T-helper 1 cell (primary cell): ENCODE data around the gene KIAA0753.

ENCODE experiments used
- DNase-seq, 5 donors: peaks; one replicate each; pipeline ENCODE4 v3.0.0-alpha.2; 2012 to 2020
- total RNA-seq, 4 donors: gene quantifications; one replicate each; lab custom pipeline; 2026; lab: John Stamatoyannopoulos, UW

KIAA0753 gene
- total RNA-seq = 10.1 to 17.7 (median 14.2) reads per million in 4 donors

DNA sequence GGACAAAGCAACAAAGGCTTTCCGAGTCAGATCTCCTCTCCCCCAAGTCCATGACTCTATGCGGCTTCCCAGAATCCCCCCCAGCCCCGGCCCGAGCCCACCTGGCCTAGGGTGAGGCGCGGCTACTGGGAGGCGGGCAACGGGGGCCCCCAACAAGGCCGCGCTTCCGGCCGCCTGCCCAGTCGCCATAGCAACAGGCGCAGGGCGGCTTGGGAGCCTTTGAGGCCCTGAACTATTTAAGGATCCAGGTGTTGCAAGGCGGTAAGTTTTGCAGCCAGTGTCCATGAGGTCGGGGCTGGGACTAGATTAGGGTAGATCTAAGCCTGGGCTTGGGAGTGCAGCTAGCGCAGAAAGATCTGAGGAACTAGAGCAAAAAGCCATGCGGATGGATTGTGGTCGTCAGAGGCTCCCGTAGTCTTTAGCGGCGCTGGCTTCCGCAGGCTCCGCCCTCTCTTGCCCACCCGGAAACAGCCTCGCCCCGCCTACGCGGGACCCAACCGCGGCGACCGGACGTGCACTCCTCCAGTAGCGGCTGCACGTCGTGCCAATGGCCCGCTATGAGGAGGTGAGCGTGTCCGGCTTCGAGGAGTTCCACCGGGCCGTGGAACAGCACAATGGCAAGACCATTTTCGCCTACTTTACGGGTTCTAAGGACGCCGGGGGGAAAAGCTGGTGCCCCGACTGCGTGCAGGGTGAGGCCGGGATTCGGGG lies at the start of gene KIAA0753, which contains the start of gene TXNDC17:
TSS of gene KIAA0753 (minus strand) at position 176 of the 711 bp plus-strand sequence. CDS start 5,608 bp downstream, outside the sequence.
TSS of gene TXNDC17 (plus strand) at position 525 of the 711 bp plus-strand sequence. CDS start at position 548, 23 bp downstream.
- DNase-seq = peak; percentile 71 to 95 (median 81)

- no peak for DNase-seq
These were observed 48.4 kb upstream of the KIAA0753 start for GRCh38 chr17:6688944-6689343.

GRCh38 chr17:6686026-6686425 lies 45.5 kb upstream of the KIAA0753 start:
- DNase-seq = no peak

DNA sequence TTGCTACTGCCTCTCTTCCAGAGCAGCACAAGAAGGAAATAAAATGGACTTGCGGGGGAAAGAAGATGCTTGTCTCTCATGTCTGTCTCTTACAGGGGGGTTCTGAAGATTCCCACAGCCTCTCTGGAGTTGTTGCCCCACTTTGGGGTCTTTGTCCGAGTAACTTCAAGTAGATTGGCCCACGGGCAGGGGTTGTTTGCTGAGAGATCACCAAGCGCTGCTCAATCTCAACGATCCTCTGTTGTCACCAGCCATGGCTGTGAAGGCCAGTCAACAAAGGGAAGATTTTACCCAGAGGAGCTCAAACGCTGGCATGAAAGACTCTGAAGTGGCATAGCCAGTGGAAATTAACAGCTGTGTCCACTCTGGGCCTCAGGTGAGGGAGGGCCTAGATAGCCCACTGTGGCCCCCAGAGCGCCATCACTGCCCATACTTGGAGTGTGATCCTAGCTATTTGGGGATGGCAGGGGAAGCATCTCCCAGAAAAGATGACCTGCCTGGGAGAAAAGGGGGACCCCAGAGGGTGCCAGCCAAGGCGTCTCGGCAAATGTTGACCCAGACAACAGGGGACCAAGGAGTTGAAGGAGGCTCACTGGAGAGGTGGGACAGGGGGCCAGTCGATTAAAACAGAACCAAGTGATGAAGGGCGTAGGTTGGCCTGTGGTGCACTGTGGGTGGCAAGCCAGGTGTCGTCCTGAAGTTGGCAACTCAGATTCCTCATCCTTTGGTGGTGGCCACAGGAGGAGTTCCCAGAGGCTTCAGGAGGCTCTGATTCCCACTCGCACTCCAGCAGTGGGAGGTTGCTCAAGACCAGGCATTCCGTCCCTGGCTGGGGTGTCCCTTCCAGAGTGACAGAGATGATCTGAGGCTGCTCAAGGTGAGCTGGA lies 44.6 kb upstream of the KIAA0753 start:
- DNase-seq = no peak

GRCh38 chr17:6684460-6684783 lies 43.9 kb upstream of the KIAA0753 start:
- no peak for DNase-seq

GRCh38 chr17:6683730-6684459 lies 43.4 kb upstream of the KIAA0753 start:
- DNase-seq = no peak

DNA sequence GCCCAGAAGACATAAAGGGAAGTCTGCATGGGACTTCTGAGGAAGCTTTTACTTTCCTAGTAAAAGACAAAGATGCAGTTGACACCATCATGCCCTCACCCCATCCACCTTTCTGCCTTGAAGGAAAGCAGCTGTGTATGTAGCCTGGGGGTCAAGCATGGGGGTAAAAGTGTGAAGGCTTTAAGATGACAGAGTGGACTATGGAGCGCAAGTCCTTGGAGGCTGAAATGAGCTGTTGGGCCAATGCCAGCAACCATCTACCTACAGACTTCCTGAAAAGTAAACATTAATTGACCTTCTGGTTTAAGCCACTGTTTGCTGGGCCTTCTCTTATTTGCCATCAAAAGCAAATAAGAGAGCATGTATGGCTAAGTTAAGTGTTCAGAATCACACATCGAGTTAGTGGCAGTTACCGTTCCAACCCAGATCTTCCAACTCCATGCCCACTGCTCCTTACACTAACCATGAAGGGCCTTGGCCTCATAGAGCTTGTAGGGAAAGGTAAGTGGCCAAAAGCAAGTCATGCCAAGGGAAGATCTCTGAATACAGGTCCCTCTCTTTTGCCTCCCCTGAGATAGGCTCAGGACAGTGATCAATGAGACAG lies 42.7 kb upstream of the KIAA0753 start:
- no peak for DNase-seq

GRCh38 chr17:6682339-6682738 lies 41.8 kb upstream of the KIAA0753 start:
- DNase-seq = no peak

GRCh38 chr17:6681671-6682070 lies 41.2 kb upstream of the KIAA0753 start:
- no peak for DNase-seq

GRCh38 chr17:6681176-6681575 lies 40.7 kb upstream of the KIAA0753 start:
- DNase-seq = no peak

DNA sequence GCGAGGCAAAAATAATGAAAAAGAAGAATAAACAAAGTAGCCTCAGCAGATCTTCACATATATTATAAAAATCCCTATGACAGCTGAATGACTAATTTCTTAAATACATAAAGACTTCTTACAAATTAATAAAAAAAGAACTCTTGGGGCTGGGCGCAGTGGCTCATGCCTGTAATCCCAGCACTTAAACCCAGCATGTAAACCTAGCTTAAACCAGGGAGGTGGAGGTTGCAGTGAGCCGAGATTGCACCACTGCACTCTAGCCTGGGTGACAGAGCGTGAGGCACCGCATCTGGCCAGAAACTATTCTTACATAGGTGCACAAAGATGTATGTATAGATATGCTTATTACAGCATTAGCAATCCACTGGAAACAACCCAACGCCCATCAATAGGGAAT lies 38.7 kb upstream of the KIAA0753 start:
- no peak for DNase-seq

DNA sequence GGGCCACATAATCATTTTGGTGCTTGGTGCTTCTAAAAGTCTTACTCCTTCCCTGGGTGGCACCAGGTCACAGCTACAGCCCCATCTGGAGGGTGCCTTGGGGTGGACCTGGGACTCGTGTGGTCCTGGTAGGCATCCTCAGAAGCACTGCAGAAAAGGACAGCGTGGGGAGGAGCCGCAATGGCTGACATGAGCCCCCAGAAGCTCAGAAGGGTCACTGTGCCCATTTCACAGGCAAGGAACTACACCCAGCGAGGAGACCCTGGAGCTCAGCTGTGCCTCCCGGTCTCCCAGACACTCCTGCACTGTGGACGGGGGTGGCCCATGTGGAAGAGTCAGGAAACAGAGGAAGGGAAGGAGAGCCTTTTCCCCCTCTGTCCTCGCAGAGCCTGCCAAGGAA lies 37.4 kb upstream of the KIAA0753 start:
- no peak for DNase-seq

DNA sequence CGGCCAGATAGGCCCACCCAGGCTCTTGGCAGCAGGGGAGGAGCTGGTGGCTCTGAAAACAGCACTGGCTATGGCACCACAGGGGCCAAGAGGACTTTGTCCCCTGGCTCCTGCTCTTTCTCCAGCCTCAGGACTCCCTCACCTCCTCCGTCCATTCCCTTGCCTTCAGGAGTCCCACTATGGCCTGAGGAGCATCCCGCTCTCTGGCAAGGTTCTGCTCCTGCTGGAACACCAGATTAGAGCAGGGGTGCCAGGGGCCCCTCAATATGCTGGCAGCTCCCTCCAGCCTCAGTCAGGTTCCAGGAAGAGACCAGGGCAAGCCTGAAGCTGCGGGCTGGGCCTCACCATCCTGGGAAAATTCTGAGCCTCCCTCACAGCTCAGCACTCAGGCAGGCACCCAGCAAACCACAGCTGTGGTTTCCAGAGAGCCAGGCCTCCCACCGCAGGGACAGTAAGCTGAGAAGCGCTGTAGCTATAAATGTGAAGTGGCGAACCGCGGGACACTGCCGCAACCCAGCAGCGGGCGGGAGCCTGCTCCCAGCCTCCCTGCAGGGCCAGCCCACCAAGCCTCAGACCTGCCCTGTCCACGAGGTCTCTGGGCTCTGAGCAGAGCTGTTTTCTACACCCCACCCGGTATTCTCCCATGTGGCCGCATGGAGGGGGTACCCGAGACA lies 36.8 kb upstream of the KIAA0753 start:
- no peak for DNase-seq

DNA sequence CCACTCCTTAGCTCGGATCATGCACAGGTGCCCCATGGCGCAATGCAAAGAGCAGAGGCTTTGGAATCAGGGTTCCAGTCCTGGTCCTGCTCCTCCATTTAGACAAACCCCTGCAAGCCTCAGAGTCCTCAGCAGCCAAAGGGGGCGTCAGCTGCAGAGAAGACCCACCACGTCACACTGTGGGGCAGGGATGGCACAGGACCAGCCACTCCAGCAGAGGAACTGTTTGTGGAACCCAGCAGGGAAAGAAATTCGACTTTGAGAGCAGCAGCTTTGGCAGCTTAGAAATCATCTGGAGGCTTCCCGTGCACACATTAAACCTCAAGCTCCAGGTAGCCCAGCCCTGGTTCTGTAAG lies 36.3 kb upstream of the KIAA0753 start:
- no peak for DNase-seq

GRCh38 chr17:6675201-6675825 lies 34.8 kb upstream of the KIAA0753 start:
- DNase-seq = no peak

DNA sequence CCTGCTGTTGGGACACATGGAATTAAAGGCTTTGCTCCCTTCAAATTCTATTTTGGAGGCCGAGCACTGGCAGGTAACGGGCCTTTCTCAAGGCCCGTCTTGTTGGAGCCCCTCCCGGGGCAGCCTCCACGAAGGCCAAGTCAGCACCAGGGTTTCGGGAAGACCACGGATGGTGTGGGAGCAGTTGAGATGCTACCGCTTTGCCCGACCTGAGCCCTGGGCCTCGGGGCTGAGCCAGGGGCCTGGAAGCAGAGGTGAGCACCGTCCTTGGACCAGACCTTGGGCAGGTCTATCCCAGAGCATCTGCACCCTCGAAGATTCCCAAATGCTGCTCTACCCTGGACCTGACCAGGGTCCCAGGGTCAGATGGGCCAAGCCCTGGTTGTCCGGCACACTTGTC lies 34.1 kb upstream of the KIAA0753 start:
- no peak for DNase-seq

DNA sequence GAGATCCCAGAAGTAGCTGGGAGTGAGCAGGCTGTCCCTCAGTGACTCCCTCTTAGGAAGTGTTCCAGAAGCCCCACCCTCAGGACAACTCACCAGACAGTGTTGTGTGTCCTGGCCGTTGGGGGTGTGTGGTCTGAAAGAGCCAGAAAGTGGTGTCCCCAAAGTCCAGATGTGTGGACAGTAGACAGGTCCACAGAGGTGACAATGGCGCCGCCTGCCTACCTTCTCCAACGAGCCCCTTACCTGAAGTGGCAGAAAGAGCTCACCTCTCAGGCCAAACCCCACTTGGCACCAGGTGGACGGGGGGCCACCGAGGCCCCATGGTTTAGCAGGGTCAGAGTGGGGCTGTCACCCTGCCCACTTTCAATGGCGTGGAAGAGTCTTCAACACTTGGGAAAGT lies 30.9 kb upstream of the KIAA0753 start:
- DNase-seq = no peak

DNA sequence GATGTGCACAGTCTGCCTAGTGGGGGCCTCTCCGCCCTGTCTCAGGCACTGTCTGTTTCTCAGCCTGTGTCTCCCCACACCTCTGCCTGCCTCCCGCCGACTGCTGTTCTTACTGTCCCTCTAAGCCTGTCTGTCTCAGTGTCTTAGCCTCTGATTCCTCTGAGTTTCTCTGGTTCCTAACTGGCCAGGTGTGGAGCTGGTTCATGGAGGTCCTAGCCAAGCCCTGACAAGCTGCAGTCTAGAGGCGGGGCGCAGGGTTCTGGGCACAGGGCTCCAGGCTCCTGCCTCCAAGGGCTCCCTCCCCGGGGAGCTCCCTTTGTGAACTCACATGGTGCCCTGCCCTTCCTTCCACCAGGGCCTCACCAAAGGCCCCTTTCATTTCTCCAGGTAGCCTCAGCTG lies 30.5 kb upstream of the KIAA0753 start:
- DNase-seq = no peak

DNA sequence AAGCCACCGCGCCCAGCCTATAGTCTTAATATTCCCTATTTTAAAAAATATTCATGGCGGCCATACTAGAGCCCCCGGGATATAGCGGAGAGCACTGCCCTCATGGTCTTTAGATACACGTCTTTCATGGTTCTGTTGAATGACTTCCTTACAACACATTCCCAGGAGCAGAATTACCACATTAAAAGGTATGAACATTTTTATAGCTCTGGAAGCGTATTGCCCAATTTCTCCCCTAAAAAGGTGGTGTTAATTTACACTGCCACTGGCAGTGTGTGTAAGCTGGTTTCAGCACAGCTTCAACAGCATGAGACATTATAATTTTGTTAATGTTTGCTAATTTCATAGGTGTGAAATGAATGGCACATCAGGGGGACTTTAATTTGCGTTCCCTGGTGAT lies 30.1 kb upstream of the KIAA0753 start:
- no peak for DNase-seq

DNA sequence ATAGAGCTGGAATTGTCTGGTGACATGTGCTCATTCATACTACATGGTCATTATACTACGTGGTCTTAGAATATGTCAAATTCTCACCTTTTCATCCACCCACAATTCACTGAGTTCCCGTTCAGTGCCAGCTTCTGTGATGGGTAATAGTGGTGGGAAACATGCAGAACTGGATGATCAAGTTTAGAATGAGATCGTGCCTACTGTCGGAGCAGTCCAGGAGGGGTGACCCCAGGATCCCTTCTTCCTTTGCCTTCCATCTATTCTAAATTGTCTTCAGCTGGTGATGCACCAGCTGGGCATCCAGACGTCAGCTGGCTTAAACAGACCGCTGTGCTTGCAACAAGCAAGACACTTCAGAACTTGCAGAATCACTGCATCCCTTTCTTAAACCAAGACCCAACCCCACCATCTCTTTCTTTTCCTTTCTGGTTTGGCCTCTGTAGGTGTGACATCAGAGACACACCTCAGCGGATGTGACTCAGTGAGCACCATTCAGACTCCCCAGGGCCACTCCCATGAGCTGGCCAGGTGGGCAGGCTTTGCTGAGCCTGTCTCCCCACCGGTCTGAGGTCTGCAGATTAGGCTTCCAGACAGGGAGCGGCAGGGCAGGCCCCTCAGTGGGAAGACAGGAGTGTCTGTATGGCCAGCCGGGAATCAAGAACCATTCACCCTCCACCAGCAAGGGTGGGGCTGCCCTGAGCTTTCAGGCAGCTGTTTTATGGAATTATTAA lies 29.1 kb upstream of the KIAA0753 start:
- no peak for DNase-seq
